Tibial nerve (tissue), 4 donors: ENCODE data around the gene PIP5K1B. TPM values are rescaled to one million over a fixed set of nuclear protein-coding genes. Genes with fewer than 3 reads are reported as not detected.
"Not testable (repeated sequence)": the region's sequence is repeated elsewhere in the genome, so short reads cannot be mapped to it uniquely, and the experiment has no call there.

Experiments
- DNase-seq, 2 donors: peaks; one replicate each; pipeline ENCODE4 v3.0.0-alpha.2; 2019; ENCODE audit warnings: low spot score in 2 of 2
- H3K27ac ChIP-seq, 4 donors: fragments of 200-600 bp; sonication (generic) in 3 of 4; one replicate each; pipeline ENCODE4 v1.5.1; 2017 to 2019; ENCODE audit warnings: mild to moderate bottlenecking in 1 of 4
- H3K27me3 ChIP-seq, 2 donors: fragments of 200-600 bp; sonication (generic) in 1 of 2; one replicate each; pipeline versions ENCODE4 v1.5.1 to v1.6.0; 2017 to 2019
- H3K36me3 ChIP-seq, 3 donors: fragments of 200-600 bp; sonication (generic); one replicate each; pipeline ENCODE4 v1.5.1; 2018 to 2019
- H3K4me1 ChIP-seq, 4 donors: fragments of 200-600 bp; sonication (generic) in 3 of 4; one replicate each; pipeline ENCODE4 v1.5.1; 2017 to 2019
- H3K4me3 ChIP-seq, 4 donors: fragments of 200-600 bp; sonication (generic) in 3 of 4; one replicate each; pipeline ENCODE4 v1.5.1; 2017 to 2019; ENCODE audit warnings: mild to moderate bottlenecking in 1 of 4, moderate library complexity in 1 of 4
- H3K9me3 ChIP-seq, 4 donors: fragments of 200-600 bp; sonication (generic) in 3 of 4; one replicate each; pipeline ENCODE4 v1.5.1; 2017 to 2019
- CTCF ChIP-seq, 5 experiments: fragments of 200-600 bp in 3 of 5; fragments of 450-650 bp in 2 of 5; sonication (generic) in 3 of 5; IDR thresholded peaks; one replicate each; pipeline ENCODE4 v1.5.1; 2016 to 2019; ENCODE audit warnings: antibody characterized with exemption in 5 of 5, mild to moderate bottlenecking in 3 of 5, moderate library complexity in 2 of 5
- EP300 ChIP-seq, 2 donors: sonication (generic); formaldehyde crosslinking; IDR thresholded peaks; one replicate each; pipeline ENCODE4 v1.6.1; 2017; ENCODE audit warnings: antibody characterized with exemption in 2 of 2, mild to moderate bottlenecking in 1 of 2
- POLR2A ChIP-seq, 2 donors: fragments of 450-650 bp; IDR thresholded peaks; one replicate each; pipeline ENCODE4 v1.6.1; 2017; ENCODE audit warnings: antibody characterized with exemption in 2 of 2, mild to moderate bottlenecking in 2 of 2, moderate library complexity in 2 of 2
- WGBS, 2 donors: methylation state at CpG; one replicate each; pipeline ENCODE4 v1.1.5; 2018; 5-methylcytosine and 5-hydroxymethylcytosine counted together
- total RNA-seq, 4 donors: library from RNA; depleted of rRNA; stranded (reverse); fragments of >200 nt; gene quantifications; one replicate each; pipeline ENCODE4 v1.1.0, GENCODE V29; 2016

PIP5K1B gene
- total RNA-seq, 4 donors from 2014 or later, result 0.20 to 6.8 (median 3.5) TPM

GRCh38 chr9:69047371-69047770, 342.3 kb downstream of the PIP5K1B start:
- H3K27me3 ChIP-seq, result no peaks in the 10 kb centered on the region
- H3K9me3 ChIP-seq, result no peaks in the 10 kb centered on the region
- peaks cover 0 to 9% (median 0%) of the 10 kb centered on the region in 4 donors for H3K4me1 ChIP-seq
- TF ChIP-seq POLR2A (IDR thresholded peaks at IDR 0.05), result no peak
- no peak for TF ChIP-seq CTCF (IDR thresholded peaks at IDR 0.05)
- no peak for TF ChIP-seq EP300 (IDR thresholded peaks at IDR 0.05)
- 34 to 48% methylated on average over 4 of the region's 4 CpGs for WGBS, 2 donors
- H3K27ac ChIP-seq, result no peak overlapping the region
- DNase-seq, result no peak
- H3K4me3 ChIP-seq, result no peak overlapping the region
- H3K36me3 ChIP-seq, result peaks cover 0 to 37% (median 3%) of the 10 kb centered on the region in 3 donors

GRCh38 chr9:69049094-69049493, 344.1 kb downstream of the PIP5K1B start:
- no peaks in the 10 kb centered on the region for H3K27me3 ChIP-seq
- peaks cover 0 to 9% (median 0%) of the 10 kb centered on the region in 4 donors for H3K4me1 ChIP-seq
- peaks cover 0 to 37% (median 3%) of the 10 kb centered on the region in 3 donors for H3K36me3 ChIP-seq
- no peaks in the 10 kb centered on the region for H3K9me3 ChIP-seq
- TF ChIP-seq POLR2A (IDR thresholded peaks at IDR 0.05), result no peak
- TF ChIP-seq EP300 (IDR thresholded peaks at IDR 0.05), result no peak
- TF ChIP-seq CTCF (IDR thresholded peaks at IDR 0.05), result no peak
- no peak overlapping the region for H3K4me3 ChIP-seq
- WGBS, 2 donors, result 84 to 87% methylated on average over 6 of the region's 6 CpGs
- DNase-seq, result no peak
- no peak overlapping the region for H3K27ac ChIP-seq

- WGBS, 2 donors, result 88 to 98% methylated on average over 12 of the region's 12 CpGs
Measured at GRCh38 chr9:69050936-69051335, 345.9 kb downstream of the PIP5K1B start.

GRCh38 chr9:69054989-69055388, 349.9 kb downstream of the PIP5K1B start:
- Histone ChIP-seq H3K36me3 (peaks cover 0 to 15% (median 0%) of the 10 kb centered on the region in 3 donors), H3K4me3 (no peak overlapping the region), H3K27ac (no peak overlapping the region), H3K27me3 (no peaks in the 10 kb centered on the region), H3K4me1 (peaks cover 0 to 9% (median 0%) of the 10 kb centered on the region in 4 donors), H3K9me3 (no peaks in the 10 kb centered on the region)
- TF ChIP-seq EP300 (IDR thresholded peaks at IDR 0.05) (no peak), POLR2A (IDR thresholded peaks at IDR 0.05) (no peak), CTCF (IDR thresholded peaks at IDR 0.05) (no peak)
- no peak for DNase-seq
- WGBS, 2 donors, result 59 to 67% methylated on average over 1 of the region's 1 CpG

More at GRCh38 chr9:69050936-69051335, 345.9 kb downstream of the PIP5K1B start:
- not testable (repeated sequence) for H3K27ac ChIP-seq, DNase-seq, H3K9me3 ChIP-seq, H3K27me3 ChIP-seq, H3K4me3 ChIP-seq
- Histone ChIP-seq H3K36me3 (peaks cover 0 to 39% (median 3%) of the 10 kb centered on the region in 3 donors), H3K4me1 (peaks cover 0 to 14% (median 0%) of the 10 kb centered on the region in 4 donors)

- DNase-seq, result no peak
Measured at GRCh38 chr9:69056191-69056815, 351.3 kb downstream of the PIP5K1B start.

More at GRCh38 chr9:69056191-69056815, 351.3 kb downstream of the PIP5K1B start:
- 93% methylated on average over 4 of the region's 4 CpGs for WGBS, 2 donors
- no peak overlapping the region for H3K4me3 ChIP-seq
- peaks cover 0 to 9% (median 0%) of the 10 kb centered on the region in 4 donors for H3K4me1 ChIP-seq
- no peaks in the 10 kb centered on the region for H3K9me3 ChIP-seq
- peaks cover 0 to 17% (median 0%) of the 10 kb centered on the region in 3 donors for H3K36me3 ChIP-seq
- no peak overlapping the region for H3K27ac ChIP-seq
- H3K27me3 ChIP-seq, result no peaks in the 10 kb centered on the region
- TF ChIP-seq POLR2A (IDR thresholded peaks at IDR 0.05) (no peak), EP300 (IDR thresholded peaks at IDR 0.05) (no peak), CTCF (IDR thresholded peaks at IDR 0.05) (no peak)
